ENCODE data around the gene IGLL1. TPM values are rescaled to one million over a fixed set of nuclear protein-coding genes. Genes with fewer than 3 reads are reported as not detected.
"Not testable (repeated sequence)": the region's sequence is repeated elsewhere in the genome, so short reads cannot be mapped to it uniquely, and the experiment has no call there.

Gene IGLL1
- total and polyA plus RNA-seq, 2 experiments from 2014 or later = not detected

DNA sequence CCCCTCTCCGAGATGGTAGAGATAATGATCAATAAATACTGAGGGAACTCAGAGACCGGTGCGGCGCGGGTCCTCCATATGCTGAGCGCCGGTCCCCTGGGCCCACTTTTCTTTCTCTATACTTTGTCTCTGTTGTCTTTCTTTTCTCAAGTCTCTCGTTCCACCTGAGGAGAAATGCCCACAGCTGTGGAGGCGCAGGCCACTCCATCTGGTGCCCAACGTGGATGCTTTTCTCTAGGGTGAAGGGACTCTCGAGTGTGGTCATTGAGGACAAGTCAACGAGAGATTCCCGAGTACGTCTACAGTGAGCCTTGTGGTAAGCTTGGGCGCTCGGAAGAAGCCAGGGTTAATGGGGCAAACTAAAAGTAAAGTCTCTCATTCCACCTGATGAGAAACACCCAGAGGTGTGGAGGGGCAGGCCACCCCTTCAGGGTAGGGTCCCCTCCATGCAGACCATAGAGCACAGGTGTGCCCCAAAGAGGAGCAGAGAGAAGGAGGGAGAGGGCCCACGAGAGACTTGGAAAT, 43.2 kb downstream of the IGLL1 start:
- Histone ChIP-seq H3K27me3 (replicated peaks; ENCODE audit: insufficient read depth) (no peaks in the 10 kb centered on the region; the same call in 1 of the 2 replicates), H3K4me1 (ENCODE audit: insufficient read depth) (no peaks in the 10 kb centered on the region), H3K79me2 (ENCODE audit: insufficient read depth) (no peaks in the 10 kb centered on the region), H3F3A (ENCODE audit: insufficient read depth) (no peaks in the 10 kb centered on the region), H3K4me3 (no peak overlapping the region), H3K9ac (no peak overlapping the region), H3K9me2 (ENCODE audit: insufficient read depth) (no peaks in the 10 kb centered on the region), H2AFZ (no peak overlapping the region), H3K9me3 (ENCODE audit: low read depth) (no peaks in the 10 kb centered on the region), H3K36me3 (ENCODE audit: low read depth) (no peaks in the 10 kb centered on the region), H3K27ac (no peak overlapping the region), H3K4me2 (ENCODE audit: unreplicated experiment) (no peak overlapping the region), H4K20me1 (ENCODE audit: insufficient read depth) (no peaks in the 10 kb centered on the region)
- 74 to 76% methylated on average over 14 to 17 of the region's 17 CpGs for WGBS, 2 experiments (ENCODE audit: low coverage in 1 of 2, low lambda C conversion rate in 2 of 2, missing lambda C conversion rate in 2 of 2)
- no peak for DNase-seq
- no peak for TF ChIP-seq EZH2phosphoT487 (IDR thresholded peaks at IDR 0.05; ENCODE audit: insufficient read depth, low read depth)
- TF ChIP-seq EZH2 (IDR thresholded peaks at IDR 0.05; ENCODE audit: insufficient read depth, poor library complexity, severe bottlenecking) = no peak
- in situ Hi-C loops (cut with MboI) = loop anchor here (25.0 kb wide), 1 partner anchor 350 kb away; the partner anchor contains the start of gene BCR

DNA sequence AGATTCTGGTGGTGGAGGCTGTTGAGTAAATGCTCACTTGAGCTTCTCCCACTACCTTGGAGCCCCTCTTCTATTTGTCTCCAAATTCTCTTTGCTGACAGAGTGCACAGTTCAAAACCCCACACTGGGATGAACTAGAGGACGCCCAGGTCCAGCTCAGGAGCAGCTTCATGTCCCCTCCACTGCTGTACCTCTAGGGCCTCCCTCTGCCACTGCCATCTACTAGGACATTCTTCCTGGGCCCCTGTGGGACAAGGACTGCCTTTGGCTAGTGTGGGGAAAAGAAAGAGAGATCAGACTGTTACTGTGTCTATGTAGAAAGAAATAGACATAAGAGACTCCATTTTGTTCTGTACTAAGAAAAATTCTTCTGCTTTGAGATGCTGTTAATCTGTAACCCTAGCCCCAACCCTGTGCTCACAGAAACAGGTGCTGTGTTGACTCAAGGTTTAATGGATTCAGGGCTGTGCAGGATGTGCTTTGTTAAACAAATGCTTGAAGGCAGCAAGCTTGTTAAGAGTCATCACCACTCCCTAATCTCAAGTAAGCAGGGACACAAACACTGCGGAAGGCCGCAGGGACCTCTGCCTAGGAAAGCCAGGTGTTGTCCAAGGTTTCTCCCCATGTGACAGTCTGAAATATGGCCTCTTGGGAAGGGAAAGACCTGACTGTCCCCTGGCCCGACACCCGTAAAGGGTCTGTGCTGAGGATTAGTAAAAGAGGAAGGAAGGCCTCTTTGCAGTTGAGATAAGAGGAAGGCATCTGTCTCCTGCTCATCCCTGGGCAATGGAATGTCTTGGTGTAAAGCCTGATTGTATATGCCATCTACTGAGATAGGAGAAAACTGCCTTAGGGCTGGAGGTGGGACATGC, 44.1 kb downstream of the IGLL1 start:
- not testable (repeated sequence) for H3K4me2 ChIP-seq (ENCODE audit: unreplicated experiment); DNase-seq; H3K4me3 ChIP-seq; H3K9ac ChIP-seq; H3K27me3 ChIP-seq (replicated peaks; ENCODE audit: insufficient read depth); H3F3A ChIP-seq (ENCODE audit: insufficient read depth); H3K4me1 ChIP-seq (ENCODE audit: insufficient read depth); H3K79me2 ChIP-seq (ENCODE audit: insufficient read depth); H4K20me1 ChIP-seq (ENCODE audit: insufficient read depth); H3K9me2 ChIP-seq (ENCODE audit: insufficient read depth); H3K9me3 ChIP-seq (ENCODE audit: low read depth); H2AFZ ChIP-seq; H3K36me3 ChIP-seq (ENCODE audit: low read depth); H3K27ac ChIP-seq
- in situ Hi-C loops (cut with MboI) = loop anchor here (25.0 kb wide), 1 partner anchor 349 kb away; the partner anchor contains the start of gene BCR
- WGBS, 2 experiments (ENCODE audit: low coverage in 1 of 2, low lambda C conversion rate in 2 of 2, missing lambda C conversion rate in 2 of 2) = 72% methylated on average over 5 of the region's 5 CpGs

DNA sequence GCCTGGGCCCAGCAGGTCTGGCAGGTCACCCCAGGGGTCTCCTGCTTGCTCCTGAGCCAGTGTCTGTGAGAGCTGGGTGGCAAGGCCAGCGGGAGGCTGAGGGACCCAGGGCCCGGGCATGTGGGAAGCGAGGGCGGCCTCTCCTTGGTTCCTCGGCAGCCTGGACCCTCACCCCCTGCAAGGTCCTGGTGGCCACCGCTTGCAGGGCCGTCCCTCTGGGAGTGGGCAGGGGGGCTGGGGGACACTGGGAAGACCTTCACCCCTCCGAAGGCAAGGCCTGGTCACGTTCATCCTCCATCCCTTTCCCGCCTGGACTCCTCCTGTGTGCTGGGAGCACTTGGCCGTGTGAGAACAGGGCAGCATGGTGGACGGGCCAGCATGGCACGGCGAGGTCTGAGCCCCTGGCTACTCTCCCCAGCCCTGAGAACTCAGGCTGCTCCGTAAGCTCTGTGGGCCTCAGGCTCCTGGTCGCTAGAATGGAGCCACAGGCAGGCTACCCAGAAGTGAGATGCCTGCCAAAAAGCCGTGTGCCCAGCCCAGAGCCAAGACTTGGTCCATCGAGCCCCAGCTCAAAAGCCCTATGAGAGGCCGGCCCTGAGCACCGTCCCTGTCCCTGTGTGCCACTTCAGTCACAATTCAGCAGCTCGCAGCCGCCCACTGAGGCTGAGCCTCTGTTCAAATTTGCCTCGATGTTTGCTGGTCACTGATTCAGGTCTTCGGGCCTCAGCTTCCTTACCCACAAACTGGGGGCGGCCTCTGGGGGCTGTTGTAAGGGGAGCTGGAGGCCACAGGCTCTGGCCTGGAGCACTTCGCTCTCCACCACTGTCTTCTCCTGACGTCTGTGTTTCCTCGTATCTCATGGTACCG, 45.0 kb downstream of the IGLL1 start:
- no peak overlapping the region for H3K4me2 ChIP-seq (ENCODE audit: unreplicated experiment)
- in situ Hi-C loops (cut with MboI) = loop anchor here (25.0 kb wide), 1 partner anchor 348 kb away; the partner anchor contains the start of gene BCR
- H3K36me3 ChIP-seq (ENCODE audit: low read depth) = no peaks in the 10 kb centered on the region
- no peaks in the 10 kb centered on the region for H3K9me3 ChIP-seq (ENCODE audit: low read depth)
- H3K9ac ChIP-seq = no peak overlapping the region
- H3K27me3 ChIP-seq (replicated peaks; ENCODE audit: insufficient read depth) = no peaks in the 10 kb centered on the region; the same call in 1 of the 2 replicates
- no peak overlapping the region for H3K4me3 ChIP-seq
- H3K4me1 ChIP-seq (ENCODE audit: insufficient read depth) = no peaks in the 10 kb centered on the region
- no peak overlapping the region for H2AFZ ChIP-seq
- 81 to 83% methylated on average over 29 of the region's 29 CpGs for WGBS, 2 experiments (ENCODE audit: low coverage in 1 of 2, low lambda C conversion rate in 2 of 2, missing lambda C conversion rate in 2 of 2)
- H3K79me2 ChIP-seq (ENCODE audit: insufficient read depth) = no peaks in the 10 kb centered on the region
- TF ChIP-seq EZH2 (IDR thresholded peaks at IDR 0.05; ENCODE audit: insufficient read depth, poor library complexity, severe bottlenecking) = no peak
- TF ChIP-seq EZH2phosphoT487 (IDR thresholded peaks at IDR 0.05; ENCODE audit: insufficient read depth, low read depth) = no peak
- H3K9me2 ChIP-seq (ENCODE audit: insufficient read depth) = no peaks in the 10 kb centered on the region
- H4K20me1 ChIP-seq (ENCODE audit: insufficient read depth) = no peaks in the 10 kb centered on the region
- no peaks in the 10 kb centered on the region for H3F3A ChIP-seq (ENCODE audit: insufficient read depth)
- DNase-seq = no peak
- no peak overlapping the region for H3K27ac ChIP-seq

DNA sequence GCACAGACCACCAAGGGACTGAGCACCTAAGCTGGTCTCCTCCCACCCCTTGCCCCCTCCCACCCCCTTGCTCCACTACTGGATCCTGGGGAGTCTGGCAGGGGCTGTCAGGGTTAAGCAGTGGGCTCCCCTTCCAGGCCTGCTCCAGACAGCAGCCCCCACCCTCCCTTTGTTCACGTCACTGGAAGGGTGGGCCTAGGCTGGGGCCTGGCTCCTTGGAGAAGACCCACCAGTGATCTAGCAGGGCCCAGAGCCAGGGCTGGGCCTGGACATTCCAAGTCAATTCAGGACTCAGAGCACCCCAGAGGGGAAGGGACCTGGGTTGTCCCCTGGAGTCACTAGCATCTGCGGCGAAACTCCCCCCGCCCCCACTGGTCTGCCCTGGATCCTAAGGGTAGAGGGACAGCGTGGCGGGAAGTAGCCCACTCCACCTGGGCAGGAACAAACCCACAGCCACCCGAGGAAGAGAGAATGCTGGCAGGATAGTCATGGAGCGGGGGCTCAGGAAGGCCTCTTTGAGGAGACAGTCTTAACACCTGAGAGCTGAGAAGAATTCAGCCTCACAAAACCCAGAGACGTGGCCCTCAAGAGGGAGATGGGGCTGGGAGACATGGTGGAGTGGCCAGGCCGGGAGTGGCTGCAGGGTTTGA, 45.8 kb downstream of the IGLL1 start:
- Histone ChIP-seq H3K27me3 (replicated peaks; ENCODE audit: insufficient read depth) (no peaks in the 10 kb centered on the region; the same call in none of the 2 replicates), H3F3A (ENCODE audit: insufficient read depth) (no peaks in the 10 kb centered on the region), H3K36me3 (ENCODE audit: low read depth) (no peaks in the 10 kb centered on the region), H4K20me1 (ENCODE audit: insufficient read depth) (no peaks in the 10 kb centered on the region), H3K9ac (no peak overlapping the region), H3K9me3 (ENCODE audit: low read depth) (no peaks in the 10 kb centered on the region), H3K27ac (no peak overlapping the region), H3K4me1 (ENCODE audit: insufficient read depth) (no peaks in the 10 kb centered on the region), H3K79me2 (ENCODE audit: insufficient read depth) (no peaks in the 10 kb centered on the region), H3K9me2 (ENCODE audit: insufficient read depth) (no peaks in the 10 kb centered on the region), H2AFZ (no peak overlapping the region), H3K4me2 (ENCODE audit: unreplicated experiment) (no peak overlapping the region), H3K4me3 (no peak overlapping the region)
- in situ Hi-C loops (cut with MboI) = loop anchor here (25.0 kb wide), 1 partner anchor 347 kb away; the partner anchor contains the start of gene BCR
- 72 to 79% methylated on average over 9 to 10 of the region's 10 CpGs for WGBS, 2 experiments (ENCODE audit: low coverage in 1 of 2, low lambda C conversion rate in 2 of 2, missing lambda C conversion rate in 2 of 2)
- DNase-seq = no peak
- TF ChIP-seq EZH2phosphoT487 (IDR thresholded peaks at IDR 0.05; ENCODE audit: insufficient read depth, low read depth) (no peak), EZH2 (IDR thresholded peaks at IDR 0.05; ENCODE audit: insufficient read depth, poor library complexity, severe bottlenecking) (no peak)

Measured in GM23248 (cell line).